BE2C (cell line): Measurements from ENCODE around the gene TBC1D4.

Experiments used
- DNase-seq: peaks from one replicate; pipeline ENCODE4 v3.0.0-alpha.2; 2020
- H3K27me3 ChIP-seq: fragments of 250-450 bp; sonication (Bioruptor Pico); 2 replicates; pipeline ENCODE4 v1.5.1; 2020; ENCODE audit warnings: mild to moderate bottlenecking
- H3K36me3 ChIP-seq: fragments of 250-450 bp; sonication (Bioruptor Pico); 2 replicates; pipeline ENCODE4 v1.5.1; 2020; ENCODE audit warnings: mild to moderate bottlenecking
- H3K4me1 ChIP-seq: fragments of 250-450 bp; sonication (Bioruptor Pico); 2 replicates; pipeline ENCODE4 v1.5.1; 2020
- H3K4me3 ChIP-seq: 2 replicates; pipeline ENCODE4 v1.5.1; 2011; ENCODE audit warnings: low read depth, low read length
- H3K9me3 ChIP-seq: fragments of 250-450 bp; sonication (Bioruptor Pico); 2 replicates; pipeline ENCODE4 v1.5.1; 2020
- CTCF ChIP-seq: IDR thresholded peaks from 2 replicates; pipeline ENCODE4 v1.5.1; 2012; ENCODE audit warnings: mild to moderate bottlenecking, low read depth, low read length

The TBC1D4 gene

GRCh38 chr13:75415694-75416093, 66.3 kb downstream of the TBC1D4 start:
- Histone ChIP-seq H3K36me3 (no peaks in the 10 kb centered on the region), H3K4me3 (no peak overlapping the region), H3K9me3 (no peaks in the 10 kb centered on the region), H3K27me3 (no peaks in the 10 kb centered on the region), H3K4me1 (peaks cover 29% of the 10 kb centered on the region)
- DNase-seq: no peak
- TF ChIP-seq CTCF: no peak

- no peaks in the 10 kb centered on the region for H3K27me3 ChIP-seq
- TF ChIP-seq CTCF: no peak
- no peak for DNase-seq
- H3K4me3 ChIP-seq: no peak overlapping the region
- H3K9me3 ChIP-seq: no peaks in the 10 kb centered on the region
- H3K4me1 ChIP-seq: peaks cover 25% of the 10 kb centered on the region
- H3K36me3 ChIP-seq: no peaks in the 10 kb centered on the region
Measured at GRCh38 chr13:75415171-75415570, 66.8 kb downstream of the TBC1D4 start.

GRCh38 chr13:75414036-75414827, 67.7 kb downstream of the TBC1D4 start:
- peaks cover 20% of the 10 kb centered on the region for H3K4me1 ChIP-seq
- no peaks in the 10 kb centered on the region for H3K9me3 ChIP-seq
- no peak for DNase-seq
- no peaks in the 10 kb centered on the region for H3K27me3 ChIP-seq
- H3K4me3 ChIP-seq: no peak overlapping the region
- no peak for TF ChIP-seq CTCF
- H3K36me3 ChIP-seq: no peaks in the 10 kb centered on the region

- no peaks in the 10 kb centered on the region for H3K36me3 ChIP-seq
- no peak for DNase-seq
- TF ChIP-seq CTCF: no peak
- H3K4me1 ChIP-seq: peaks cover 8% of the 10 kb centered on the region
- no peaks in the 10 kb centered on the region for H3K9me3 ChIP-seq
- no peaks in the 10 kb centered on the region for H3K27me3 ChIP-seq
- H3K4me3 ChIP-seq: no peak overlapping the region
Measured at GRCh38 chr13:75411924-75412537, 69.9 kb downstream of the TBC1D4 start.

- H3K4me1 ChIP-seq: no peaks in the 10 kb centered on the region; the same call in 1 of the 2 replicates
- H3K9me3 ChIP-seq: no peaks in the 10 kb centered on the region
- no peak for DNase-seq
- H3K36me3 ChIP-seq: no peaks in the 10 kb centered on the region
- TF ChIP-seq CTCF: no peak
- no peaks in the 10 kb centered on the region for H3K27me3 ChIP-seq
- H3K4me3 ChIP-seq: no peak overlapping the region
Measured at GRCh38 chr13:75410207-75410606, 71.8 kb downstream of the TBC1D4 start.

GRCh38 chr13:75407998-75408397, 74.0 kb downstream of the TBC1D4 start:
- no peak for DNase-seq
- H3K27me3 ChIP-seq: no peaks in the 10 kb centered on the region
- no peaks in the 10 kb centered on the region for H3K36me3 ChIP-seq
- no peaks in the 10 kb centered on the region for H3K9me3 ChIP-seq
- H3K4me3 ChIP-seq: no peak overlapping the region
- H3K4me1 ChIP-seq: peaks cover 1% of the 10 kb centered on the region
- TF ChIP-seq CTCF: no peak
